Ovary (tissue), 9 donors: ENCODE results near the gene PAX2. TPM values are rescaled to one million over a fixed set of nuclear protein-coding genes. Genes with fewer than 3 reads are reported as not detected.

Experiments
- DNase-seq, 5 donors: peaks; one replicate each; pipeline ENCODE4 v3.0.0-alpha.2; 2019 to 2020
- H3K27ac ChIP-seq, 2 donors: fragments of 200-600 bp; one replicate each; pipeline versions ENCODE4 v1.5.1 to v1.8.0; 2019 to 2022
- H3K27me3 ChIP-seq: fragments of 200-600 bp; one replicate; pipeline ENCODE4 v1.8.0; 2022
- H3K36me3 ChIP-seq: fragments of 200-600 bp; sonication (generic); one replicate; pipeline ENCODE4 v1.5.1; 2019
- H3K4me1 ChIP-seq: one replicate; pipeline ENCODE4 v1.8.1; 2013; ENCODE audit warnings: mild to moderate bottlenecking, moderate library complexity; ENCODE audit not compliant: insufficient read depth
- H3K4me3 ChIP-seq: fragments of 200-600 bp; sonication (generic); one replicate; pipeline ENCODE4 v1.5.1; 2017
- H3K9me3 ChIP-seq, 2 donors: fragments of 200-600 bp in 1 of 2; sonication (generic) in 1 of 2; one replicate each; pipeline versions ENCODE4 v1.5.1 to v1.8.1; 2013 to 2019; ENCODE audit warnings: mild to moderate bottlenecking in 1 of 2, moderate library complexity in 1 of 2
- EP300 ChIP-seq: sonication (generic); formaldehyde crosslinking; IDR thresholded peaks from one replicate; pipeline ENCODE4 v1.6.1; 2017; ENCODE audit warnings: antibody characterized with exemption
- POLR2A ChIP-seq: fragments of 450-650 bp; IDR thresholded peaks from one replicate; pipeline ENCODE4 v1.6.1; 2017; ENCODE audit warnings: antibody characterized with exemption, mild to moderate bottlenecking, moderate library complexity
- WGBS, 3 donors: extraction: QIAGEN DNeasy Blood & Tissue Kit in 1 of 3; methylation state at CpG; one replicate each; pipeline versions ENCODE4 v1.1.5 to v1.1.7; 2013 to 2017; 5-methylcytosine and 5-hydroxymethylcytosine counted together
- intact Hi-C, 4 donors: fragments of 100-400 bp; cut with DNase I; formaldehyde crosslinking; loops; one replicate each; pipeline versions ENCODE4 v1.11.0 to v1.15.1; 2022 to 2023
- polyA plus RNA-seq, 2 donors: library from polyadenylated mRNA; stranded (reverse); fragments of 200-250 nt in 1 of 2; fragments of 350-450 nt in 1 of 2; fragmentation: Illumina TruSeq in 1 of 2; extraction: RNeasy Lipid Tissue Mini Kit (QIAGEN cat#74804) in 1 of 2; gene quantifications; one replicate each; pipeline ENCODE4 v1.2.3, GENCODE V29; 2013 to 2014
- total RNA-seq, 7 donors: library from RNA; depleted of rRNA in 2 of 7; stranded (reverse); fragments of >200 nt in 2 of 7; fragmentation: NEBNext Ultra II Directional in 3 of 7; extraction: Animal tissue kit (Norgen Biotek cat#: 25700) in 3 of 7; gene quantifications; one replicate each; pipeline versions ENCODE4 v1.1.0 to v1.2.4, GENCODE V29; 2016 to 2023
- TF ChIP-seq, protein P1 (sequence below), 3 donors: fragments of 450-650 bp in 2 of 3; fragments of 200-600 bp in 1 of 3; IDR thresholded peaks; one replicate each; pipeline versions ENCODE4 v1.5.1 to v1.8.0; 2016 to 2022; ENCODE audit warnings: antibody characterized with exemption in 3 of 3, mild to moderate bottlenecking in 1 of 3
- donor health status: DM: no; HTN: no; CAD: no; lungs with moderate emphysema.
- donor health status: DM: no; HTN: no; CAD: no.
- donor health status: Bipolar disorder and iron deficiency.
- donor health status: DM: yes; HTN: yes; CAD: no.
- donor health status: DM: no; HTN: no; CAD: no.
- donor health status: DM: yes; HTN: yes; CAD: no.

The PAX2 gene
- total and polyA plus RNA-seq, 9 donors: 0.04 to 10.8 (median 2.4) TPM; not detected in 3

DNA sequence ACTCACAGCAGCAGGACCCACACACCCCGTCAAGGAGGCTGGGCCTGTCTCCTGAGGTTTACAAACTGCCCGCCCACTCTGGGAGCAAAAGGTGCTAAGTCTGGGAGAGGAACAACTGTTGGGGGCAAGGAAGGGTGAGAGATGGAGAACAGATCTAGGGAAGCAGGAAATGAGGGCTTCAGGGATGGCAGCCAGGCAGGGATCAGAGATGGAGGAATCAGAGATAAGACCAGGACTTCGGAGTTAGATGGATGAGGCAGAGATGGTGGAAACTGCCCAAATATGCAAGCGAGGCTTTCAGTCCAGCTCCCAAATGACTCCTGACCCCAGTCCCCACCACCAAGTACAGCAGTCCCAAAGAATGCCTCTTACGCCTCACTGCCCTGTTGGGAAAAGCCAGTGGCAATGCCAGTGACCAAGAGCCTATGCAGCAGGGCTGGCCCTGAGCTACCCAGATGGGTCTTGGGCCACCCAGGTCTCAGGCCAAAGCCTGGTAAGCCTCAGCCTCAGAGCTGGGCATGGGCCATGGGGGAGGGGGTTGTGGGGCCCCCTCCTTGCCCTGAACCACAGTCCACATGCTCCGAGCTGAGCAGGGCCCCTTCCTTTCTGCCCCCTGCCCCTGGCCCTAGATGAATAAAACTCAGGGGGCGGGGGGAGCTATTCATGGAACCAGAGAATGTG lies 127.9 kb downstream of the PAX2 start:
- Histone ChIP-seq H3K27ac (no peak overlapping the region), H3K4me1 (no peaks in the 10 kb centered on the region), H3K4me3 (no peak overlapping the region), H3K36me3 (no peaks in the 10 kb centered on the region), H3K9me3 (no peaks in the 10 kb centered on the region), H3K27me3 (no peaks in the 10 kb centered on the region)
- TF ChIP-seq EP300 (no peak), POLR2A (no peak)
- TF ChIP-seq, protein P1, sequence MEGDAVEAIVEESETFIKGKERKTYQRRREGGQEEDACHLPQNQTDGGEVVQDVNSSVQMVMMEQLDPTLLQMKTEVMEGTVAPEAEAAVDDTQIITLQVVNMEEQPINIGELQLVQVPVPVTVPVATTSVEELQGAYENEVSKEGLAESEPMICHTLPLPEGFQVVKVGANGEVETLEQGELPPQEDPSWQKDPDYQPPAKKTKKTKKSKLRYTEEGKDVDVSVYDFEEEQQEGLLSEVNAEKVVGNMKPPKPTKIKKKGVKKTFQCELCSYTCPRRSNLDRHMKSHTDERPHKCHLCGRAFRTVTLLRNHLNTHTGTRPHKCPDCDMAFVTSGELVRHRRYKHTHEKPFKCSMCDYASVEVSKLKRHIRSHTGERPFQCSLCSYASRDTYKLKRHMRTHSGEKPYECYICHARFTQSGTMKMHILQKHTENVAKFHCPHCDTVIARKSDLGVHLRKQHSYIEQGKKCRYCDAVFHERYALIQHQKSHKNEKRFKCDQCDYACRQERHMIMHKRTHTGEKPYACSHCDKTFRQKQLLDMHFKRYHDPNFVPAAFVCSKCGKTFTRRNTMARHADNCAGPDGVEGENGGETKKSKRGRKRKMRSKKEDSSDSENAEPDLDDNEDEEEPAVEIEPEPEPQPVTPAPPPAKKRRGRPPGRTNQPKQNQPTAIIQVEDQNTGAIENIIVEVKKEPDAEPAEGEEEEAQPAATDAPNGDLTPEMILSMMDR (IDR thresholded peaks at IDR 0.05): no peak
- 55 to 77% (median 67%) methylated on average over 7 of the region's 7 CpGs for WGBS, 3 donors
- intact Hi-C loops: loop anchor here in 2 of 4 donors (10.0 kb wide), 2 partner anchors 308 to 538 kb away; partner anchors contain the start of gene PKD2L1 (in 1 of the 2)
- no peak for DNase-seq

DNA sequence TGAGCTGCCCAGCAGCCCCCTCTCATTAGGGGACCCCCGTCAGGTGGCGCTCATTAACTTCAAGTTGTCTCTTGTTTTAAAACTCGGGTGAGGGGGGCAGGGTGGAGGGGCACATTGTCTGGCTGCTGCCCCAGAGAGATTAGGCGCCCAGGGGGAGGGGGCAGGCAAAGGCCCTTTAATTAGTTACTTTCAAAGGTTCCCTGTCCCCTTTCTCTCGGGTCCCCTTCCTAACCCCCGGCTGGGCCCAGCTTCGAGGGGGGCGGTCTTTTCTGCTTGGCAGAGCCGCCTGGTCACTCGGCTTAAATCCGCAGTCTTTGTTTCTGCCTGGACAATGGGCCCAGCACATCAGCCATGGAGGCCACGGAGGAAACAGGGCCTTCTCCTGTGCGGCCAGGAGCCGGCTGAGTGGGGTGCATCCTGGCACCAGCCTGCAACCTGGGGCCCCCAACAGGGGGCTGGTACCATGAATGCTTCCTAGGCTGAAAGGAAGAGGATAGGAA lies 128.5 kb downstream of the PAX2 start:
- H3K36me3 ChIP-seq: no peaks in the 10 kb centered on the region
- no peak overlapping the region for H3K4me3 ChIP-seq
- intact Hi-C loops: loop anchor here in 2 of 4 donors (10.0 kb wide), 2 partner anchors 309 to 539 kb away; partner anchors contain the start of gene PKD2L1 (in 1 of the 2)
- H3K27me3 ChIP-seq: no peaks in the 10 kb centered on the region
- no peak overlapping the region for H3K27ac ChIP-seq
- TF ChIP-seq, protein P1 (IDR thresholded peaks at IDR 0.05): no peak
- TF ChIP-seq EP300 (no peak), POLR2A (no peak)
- H3K4me1 ChIP-seq: no peaks in the 10 kb centered on the region
- no peak for DNase-seq
- no peaks in the 10 kb centered on the region for H3K9me3 ChIP-seq
- 71 to 74% (median 72%) methylated on average over 14 of the region's 14 CpGs for WGBS, 3 donors

GRCh38 chr10:100874702-100875483 lies 129.5 kb downstream of the PAX2 start:
- TF ChIP-seq POLR2A (no peak), EP300 (no peak)
- TF ChIP-seq, protein P1 (IDR thresholded peaks at IDR 0.05): no peak
- Histone ChIP-seq H3K27me3 (no peaks in the 10 kb centered on the region), H3K27ac (no peak overlapping the region), H3K36me3 (no peaks in the 10 kb centered on the region), H3K4me1 (no peaks in the 10 kb centered on the region), H3K4me3 (no peak overlapping the region), H3K9me3 (no peaks in the 10 kb centered on the region)
- intact Hi-C loops: loop anchor here in 2 of 4 donors (5.0 to 10.0 kb wide), 3 partner anchors 310 to 540 kb away; partner anchors contain the start of gene PKD2L1 (in 1 of the 2)
- WGBS, 3 donors: 73 to 74% (median 73%) methylated on average over 20 of the region's 20 CpGs
- no peak for DNase-seq

DNA sequence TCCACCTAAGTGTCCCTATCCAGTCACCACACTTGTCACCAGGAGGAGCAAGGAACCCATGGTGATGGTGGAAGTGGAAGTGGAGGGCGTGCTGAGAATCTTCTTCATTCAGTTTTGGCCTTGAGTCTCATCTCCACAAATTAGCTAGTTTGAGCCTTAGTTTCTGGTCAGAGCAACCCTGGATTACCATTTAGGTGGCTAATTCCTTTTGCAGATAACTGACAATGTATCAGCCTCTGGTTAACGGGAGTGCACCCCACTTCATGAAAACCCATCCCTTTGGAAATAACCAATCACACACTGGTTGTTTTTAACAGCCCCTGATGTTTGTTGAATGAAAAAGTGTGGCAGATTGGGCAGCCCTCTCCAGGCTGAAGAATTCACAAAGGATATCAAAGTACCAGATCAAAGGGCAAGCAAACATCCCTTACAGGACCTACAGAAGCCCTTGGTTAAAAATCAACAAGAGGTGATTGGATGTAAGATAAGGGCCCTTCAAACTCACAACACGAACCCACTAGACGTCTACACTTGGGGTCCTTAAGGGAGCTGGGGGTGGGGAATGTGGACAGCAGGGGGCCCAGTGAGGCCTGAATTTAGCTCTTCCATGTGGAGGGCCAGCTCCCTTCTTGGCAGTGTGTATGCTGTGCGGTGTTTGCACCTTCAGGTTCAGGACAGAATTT lies 130.2 kb downstream of the PAX2 start:
- H3K4me1 ChIP-seq: no peaks in the 10 kb centered on the region
- no peak overlapping the region for H3K4me3 ChIP-seq
- TF ChIP-seq POLR2A (no peak), EP300 (no peak)
- TF ChIP-seq, protein P1 (IDR thresholded peaks at IDR 0.05): no peak
- H3K36me3 ChIP-seq: no peaks in the 10 kb centered on the region
- 56 to 72% (median 67%) methylated on average over 5 of the region's 5 CpGs for WGBS, 3 donors
- no peaks in the 10 kb centered on the region for H3K27me3 ChIP-seq
- no peaks in the 10 kb centered on the region for H3K9me3 ChIP-seq
- no peak overlapping the region for H3K27ac ChIP-seq
- no peak for DNase-seq
- intact Hi-C loops: loop anchor here in 2 of 4 donors (5.0 to 10.0 kb wide), 3 partner anchors 311 to 541 kb away; partner anchors contain the start of gene PKD2L1 (in 1 of the 2)
